Cerebellar nuclear complex (tissue), 1 donor: Measurements from ENCODE around the gene PAGE2B.
"Not testable (repeated sequence)": the region's sequence is repeated elsewhere in the genome, so short reads cannot be mapped to it uniquely, and the experiment has no call there.

ENCODE experiments used
- DNase-seq, 2 experiments: peaks; one replicate each; lab custom pipeline; 2025; lab: John Stamatoyannopoulos, UW

The PAGE2B gene, protein sequence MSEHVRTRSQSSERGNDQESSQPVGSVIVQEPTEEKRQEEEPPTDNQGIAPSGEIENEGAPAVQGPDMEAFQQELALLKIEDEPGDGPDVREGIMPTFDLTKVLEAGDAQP

DNA sequence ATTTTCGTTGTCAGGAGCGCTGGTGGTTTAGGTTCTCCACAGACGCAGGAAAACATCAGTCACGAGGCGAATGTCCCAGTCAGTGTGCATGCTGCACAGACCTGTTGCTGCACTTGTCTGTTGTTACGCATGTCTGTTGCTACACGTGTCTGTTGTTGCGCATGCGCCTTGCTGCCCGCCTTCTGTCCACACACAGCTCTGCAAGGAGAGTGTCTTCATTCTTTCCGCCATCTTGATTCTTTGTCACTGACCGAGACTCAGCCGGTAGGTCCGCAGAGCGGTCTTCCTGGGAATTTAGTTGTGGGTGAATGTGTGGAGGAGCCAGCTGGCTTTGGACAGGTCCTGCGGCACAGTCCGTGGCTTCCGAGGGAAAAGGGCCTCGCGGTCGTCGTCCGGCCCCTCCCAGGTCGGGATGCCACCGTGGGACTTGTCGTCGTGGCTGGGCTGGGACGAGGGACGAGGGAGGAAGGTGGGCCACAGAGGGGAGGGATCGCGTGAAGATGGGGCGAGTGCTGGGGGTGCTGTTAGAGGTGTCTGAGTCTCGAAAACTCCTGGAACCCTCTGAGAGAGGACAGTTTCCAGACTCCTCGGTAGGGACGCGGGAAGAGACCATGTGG is at the start of gene PAGE2B:
Gene PAGE2B, plus strand, starts transcription at position 180 of the 617 bp plus-strand sequence. CDS start 1,012 bp downstream, outside the sequence.
- no peak for DNase-seq

GRCh38 chrX:55026143-55026542 is 48.7 kb upstream of the PAGE2B start:
- no peak for DNase-seq

- DNase-seq = no peak
Measured at GRCh38 chrX:55026840-55027239, 48.0 kb upstream of the PAGE2B start.

DNA sequence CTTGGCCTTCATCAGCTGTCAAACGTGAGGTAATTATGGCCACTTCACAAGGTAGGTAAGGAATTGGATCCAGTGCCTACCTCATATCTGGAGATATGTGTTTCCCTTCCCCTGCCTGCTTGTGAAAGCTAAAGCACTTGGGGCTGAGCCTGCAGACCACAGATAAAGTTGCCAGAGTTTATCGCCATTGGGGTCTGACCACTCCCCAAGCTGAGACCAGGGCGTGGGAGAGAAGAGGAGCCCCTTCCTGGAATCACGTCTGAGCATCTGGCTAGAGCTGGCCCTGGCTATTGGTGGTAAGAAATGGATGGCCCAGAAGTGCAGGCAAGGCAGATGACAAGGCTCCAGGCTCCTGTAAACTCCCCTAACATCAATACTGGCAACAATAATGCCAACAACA is 46.8 kb upstream of the PAGE2B start:
- no peak for DNase-seq

- no peak for DNase-seq
Measured at GRCh38 chrX:55028611-55029010, 46.2 kb upstream of the PAGE2B start.

GRCh38 chrX:55029291-55029690 is 45.5 kb upstream of the PAGE2B start:
- DNase-seq = no peak

GRCh38 chrX:55030271-55031205 is 44.3 kb upstream of the PAGE2B start, which contains the start of gene ALAS2:
Gene ALAS2 (minus strand): TSS chrX:55030977. CDS start chrX:55026000, 4,977 bp downstream.
- DNase-seq = no peak

DNA sequence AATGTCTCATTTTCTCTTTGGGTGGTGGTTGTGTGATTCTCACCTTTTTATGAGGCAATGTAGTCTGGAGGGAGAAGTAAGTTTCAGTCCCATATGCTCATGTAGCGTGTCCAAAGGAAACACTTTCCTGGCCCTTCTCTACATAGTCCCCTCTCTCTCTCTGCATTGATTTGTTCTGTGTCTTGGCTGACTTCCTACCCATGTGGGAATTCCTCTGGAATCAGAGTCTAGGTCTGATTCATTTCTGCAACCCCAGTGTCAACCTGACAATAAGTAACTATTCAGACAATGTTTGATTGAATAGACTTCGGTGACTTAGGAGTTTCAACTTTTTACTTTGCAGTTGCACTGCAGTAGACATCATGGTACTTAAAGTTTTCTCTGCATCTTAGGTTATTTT is 41.4 kb upstream of the PAGE2B start:
- no peak for DNase-seq

DNA sequence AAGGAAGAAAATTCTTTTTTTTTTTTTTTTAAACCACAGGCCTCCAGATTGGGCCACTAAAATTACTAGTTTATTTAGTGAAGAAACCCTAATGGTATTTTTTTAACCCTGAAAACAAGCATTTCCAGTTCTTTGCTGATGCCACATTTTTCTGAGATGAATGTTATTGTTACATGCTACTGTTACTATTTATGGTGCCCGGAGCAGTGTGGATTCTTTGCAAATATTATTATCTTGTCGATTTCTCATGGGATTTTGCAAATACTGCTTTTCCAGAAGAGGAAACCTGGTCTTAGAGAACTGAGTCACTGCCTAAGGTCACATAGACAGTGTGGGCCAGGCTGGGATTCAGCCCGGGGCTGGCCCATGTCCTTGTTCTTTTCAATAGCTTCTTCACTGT is 35.4 kb upstream of the PAGE2B start:
- DNase-seq = no peak

DNA sequence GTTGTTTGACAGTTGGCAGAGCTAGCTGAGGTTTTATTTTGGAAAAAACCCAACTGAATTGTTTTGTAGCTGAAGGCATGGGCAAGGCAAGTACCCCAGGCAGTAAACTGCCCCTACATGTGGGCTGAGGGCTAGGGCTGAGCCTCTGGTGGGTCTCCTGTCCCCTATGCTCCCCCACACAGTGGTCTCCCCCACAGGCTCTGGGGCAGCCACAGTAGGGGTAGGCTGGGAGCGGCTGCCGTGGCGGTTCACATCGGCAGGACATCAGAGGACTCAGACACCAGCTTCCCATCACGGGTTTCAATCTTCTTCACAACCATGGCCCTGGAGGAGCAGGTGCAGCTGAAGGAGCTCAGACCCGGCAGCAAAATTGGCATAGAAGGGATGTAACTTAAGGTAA is 33.3 kb upstream of the PAGE2B start:
- no peak for DNase-seq

GRCh38 chrX:55050599-55050998 is 24.2 kb upstream of the PAGE2B start:
- DNase-seq = not testable (repeated sequence)

GRCh38 chrX:55056820-55057674 is 17.8 kb upstream of the PAGE2B start:
- no peak for DNase-seq

DNA sequence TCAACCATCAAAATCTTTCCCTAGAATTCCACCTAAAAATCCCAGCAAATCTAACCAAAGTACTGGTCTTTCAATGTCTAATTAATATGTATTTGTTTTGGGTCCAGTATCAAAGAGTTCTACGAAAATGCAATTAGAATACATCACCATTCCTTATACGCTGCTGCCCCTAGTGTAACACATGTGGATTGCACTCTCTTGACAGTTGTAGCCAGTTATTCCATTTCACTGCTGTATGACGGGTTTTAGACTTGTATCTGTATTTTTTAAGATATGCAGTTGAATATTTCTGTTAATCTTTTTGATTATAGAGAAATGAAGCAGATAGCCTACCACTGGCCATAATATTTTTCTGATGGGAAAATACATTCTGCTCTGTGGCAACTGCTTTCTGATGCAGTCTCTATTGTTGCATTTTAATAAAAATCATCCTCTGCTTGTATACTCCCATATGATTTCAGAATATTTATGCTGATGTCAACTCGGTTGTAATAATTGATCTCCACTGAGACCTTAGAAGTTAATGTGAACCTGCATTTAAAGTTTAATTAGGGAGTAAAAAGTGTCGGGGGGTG is 17.1 kb upstream of the PAGE2B start:
- DNase-seq = peak in 1 of 2 experiments; percentile 7

GRCh38 chrX:55067180-55067579 is 7.7 kb upstream of the PAGE2B start:
- not testable (repeated sequence) for DNase-seq

- DNase-seq = no peak
Measured at GRCh38 chrX:55072286-55072685, 2.5 kb upstream of the PAGE2B start.

- DNase-seq = no peak
Measured at GRCh38 chrX:55088795-55089489, 14.1 kb downstream of the PAGE2B start, which contains the start of gene PAGE2. Gene PAGE2 (plus strand): TSS chrX:55089018. CDS start chrX:55090021, 1,003 bp downstream.

DNA sequence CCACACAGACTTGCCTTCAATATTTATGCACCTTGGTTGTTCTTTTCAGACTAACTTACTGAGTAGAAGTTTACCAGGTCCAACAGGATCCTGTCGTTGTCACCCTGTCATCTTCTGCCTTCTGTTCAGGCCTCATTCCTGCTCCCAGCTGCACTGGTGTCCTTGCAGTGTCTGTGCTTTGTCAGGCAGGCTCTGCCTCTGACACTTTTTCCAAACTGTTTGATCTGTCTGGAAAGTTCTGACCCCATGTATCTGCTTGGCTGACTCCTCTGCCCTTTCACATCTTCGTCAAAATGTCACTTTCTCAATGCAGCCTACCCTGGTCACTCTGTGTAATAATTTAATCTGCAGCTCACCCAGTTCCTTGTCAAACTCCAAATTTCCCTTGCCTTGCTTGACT is 23.9 kb downstream of the PAGE2B start:
- no peak for DNase-seq

DNA sequence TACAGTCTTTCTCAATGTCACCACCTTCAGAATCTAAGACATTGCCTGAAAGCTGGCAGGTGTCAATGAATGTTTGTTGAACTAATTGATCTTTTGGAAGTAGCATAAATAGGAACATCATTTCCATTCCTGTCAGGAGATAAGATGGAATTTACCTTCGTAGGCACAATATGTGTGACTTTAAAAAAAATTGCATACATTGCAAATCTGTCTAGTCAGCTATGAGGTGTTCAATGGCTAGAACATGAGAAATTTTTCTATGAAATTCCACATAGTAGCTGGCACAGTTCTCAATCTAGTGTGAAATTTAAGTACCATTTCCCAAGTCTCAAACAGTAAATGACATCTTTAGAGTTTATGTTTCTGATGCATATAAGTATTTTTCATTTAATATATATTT is 24.3 kb downstream of the PAGE2B start:
- DNase-seq = no peak

DNA sequence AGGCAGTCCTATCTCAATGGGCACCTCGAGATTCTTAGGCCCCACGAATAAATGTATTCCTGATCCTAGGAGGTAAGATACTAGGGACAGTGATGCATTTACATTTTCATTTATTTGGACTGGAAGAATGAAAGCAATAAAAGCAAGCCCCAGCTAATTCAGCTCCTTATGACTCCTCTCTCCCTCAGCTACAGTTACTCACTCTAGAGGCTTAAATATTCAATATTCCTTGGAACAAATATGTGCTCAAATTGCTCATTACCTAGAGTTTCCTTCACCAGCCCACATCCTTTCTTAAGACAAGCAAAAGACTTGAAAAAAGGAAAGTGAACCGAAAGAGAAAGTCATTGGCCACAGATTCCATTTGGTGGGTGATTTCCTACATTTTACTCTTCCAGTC is 27.9 kb downstream of the PAGE2B start:
- DNase-seq = no peak

DNA sequence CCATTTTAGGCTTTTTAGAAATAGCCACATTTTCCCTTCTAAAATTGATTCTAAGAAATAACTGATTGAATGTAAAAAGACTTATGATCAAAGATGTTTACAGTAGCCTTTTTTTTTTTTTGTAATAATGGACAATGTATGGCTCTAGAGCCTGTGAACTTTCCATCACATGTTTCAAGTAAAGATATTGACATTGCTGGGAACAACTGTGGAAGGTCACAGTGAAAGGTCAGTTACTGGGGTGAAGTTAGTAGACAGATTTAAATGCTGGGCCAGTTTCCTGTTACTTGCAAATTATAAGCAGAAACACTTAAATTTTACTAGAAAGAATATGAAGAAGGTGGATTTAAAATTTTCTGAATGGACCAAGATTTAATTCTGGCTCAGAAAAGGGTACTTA is 32.4 kb downstream of the PAGE2B start:
- no peak for DNase-seq

DNA sequence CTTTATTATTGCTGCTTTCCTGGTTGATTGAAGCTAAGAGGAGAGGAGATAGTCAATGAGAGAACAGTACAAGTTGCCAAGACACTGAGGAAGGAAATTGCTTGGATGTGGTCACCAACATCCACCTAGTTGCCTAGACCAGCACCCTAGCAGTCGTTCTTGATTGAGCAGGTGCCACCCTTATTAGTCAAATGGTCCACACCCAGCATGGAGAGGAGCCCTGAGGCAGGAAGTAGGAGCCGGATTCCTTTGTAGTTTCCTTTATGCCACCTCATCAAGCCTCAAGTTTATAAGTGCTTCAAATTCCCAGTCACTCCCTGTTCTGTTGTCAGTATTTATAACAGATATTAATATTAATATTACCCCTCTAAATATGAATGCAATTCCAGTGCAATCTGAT is 33.1 kb downstream of the PAGE2B start:
- no peak for DNase-seq
